HG03432 (cell line): Measurements from ENCODE around the gene LASP1.
"Not testable (repeated sequence)": the region's sequence is repeated elsewhere in the genome, so short reads cannot be mapped to it uniquely, and the experiment has no call there.

Source experiments
- ATAC-seq: cut with Tn5 transposase; IDR thresholded peaks from one replicate; pipeline ENCODE4 v1.9.1; 2021; ENCODE audit warnings: mild to moderate bottlenecking, moderate library complexity; ENCODE audit not compliant: unreplicated experiment

LASP1 gene

GRCh38 chr17:38906460-38907228, 36.8 kb downstream of the LASP1 start:
- no peak for ATAC-seq

- ATAC-seq = no peak
These were observed 38.2 kb downstream of the LASP1 start for GRCh38 chr17:38907930-38908675.

DNA sequence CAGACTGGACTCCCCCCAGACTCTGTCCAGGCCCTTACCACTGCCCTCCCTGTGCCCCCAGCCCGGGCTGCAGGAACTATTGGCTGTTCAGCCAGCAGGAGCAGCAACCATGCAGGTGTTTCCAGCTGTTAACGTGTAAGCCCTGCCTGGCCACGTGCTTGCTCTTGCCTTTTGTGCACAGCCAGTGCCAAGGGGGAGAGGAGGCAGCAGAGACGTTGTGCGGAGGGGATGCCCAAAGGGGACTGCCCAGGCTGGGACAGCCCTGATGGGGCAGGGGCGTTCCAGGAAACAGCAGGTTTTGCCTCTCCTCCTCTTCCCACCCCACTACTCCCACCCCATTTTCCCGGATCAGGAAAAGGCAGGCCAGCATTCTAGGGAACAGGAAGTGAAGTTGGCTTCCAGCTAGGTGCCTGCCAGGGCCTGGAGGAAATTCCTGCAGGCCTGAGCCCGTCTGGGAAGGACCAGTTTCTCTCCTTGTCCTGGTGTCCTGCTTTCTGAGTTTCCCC, 38.9 kb downstream of the LASP1 start:
- ATAC-seq = no peak

DNA sequence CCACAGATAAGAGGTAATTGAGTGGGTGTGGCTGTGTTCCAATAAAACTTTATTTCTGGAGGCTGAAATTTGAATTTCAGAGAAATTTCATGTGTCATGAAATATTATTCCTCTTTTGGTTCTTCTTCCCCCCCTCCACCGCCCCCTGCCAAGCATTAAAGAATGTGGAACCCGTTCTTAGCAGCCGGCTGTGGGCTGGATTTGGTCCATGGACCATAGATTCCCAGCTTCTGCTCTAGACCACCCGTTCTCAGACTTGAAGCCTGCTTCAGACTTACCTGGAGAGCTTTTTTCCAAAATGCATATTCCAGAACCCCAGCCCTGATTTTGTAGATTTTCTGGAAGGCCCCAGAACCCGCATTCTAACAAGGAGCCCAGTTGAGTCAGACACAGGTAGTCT, 40.5 kb downstream of the LASP1 start:
- ATAC-seq = no peak

DNA sequence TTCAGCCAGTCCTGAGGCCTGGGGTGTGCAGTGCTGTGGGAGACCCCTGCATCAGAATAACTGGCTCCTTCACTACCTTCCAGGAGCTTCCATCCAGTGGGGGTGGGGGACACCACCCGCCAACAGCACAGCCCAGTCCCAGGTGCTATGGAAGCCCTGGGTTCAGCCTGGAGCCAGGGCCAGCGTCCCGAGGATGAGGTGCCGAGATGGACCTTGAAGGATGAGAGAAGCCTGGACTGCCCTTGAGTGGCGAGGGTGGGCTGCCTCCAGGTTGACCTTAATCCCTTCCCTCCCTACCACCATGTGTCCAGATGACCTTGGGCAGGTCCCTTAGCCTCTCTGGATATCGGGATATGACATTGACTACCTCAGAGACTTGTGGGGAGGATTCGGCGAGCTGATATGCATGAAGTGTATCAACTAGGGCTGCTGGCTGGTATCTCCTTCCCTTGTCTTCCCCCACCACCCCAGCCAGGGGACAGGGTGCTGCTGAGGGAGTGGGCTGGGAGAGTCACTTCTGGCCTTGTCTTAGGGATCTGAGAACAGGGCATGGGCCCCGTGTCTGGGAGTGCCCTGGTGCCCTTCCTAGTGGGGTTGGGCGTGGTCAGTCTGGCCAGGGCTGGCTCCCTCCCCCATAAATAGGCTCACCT, 41.3 kb downstream of the LASP1 start:
- no peak for ATAC-seq

GRCh38 chr17:38911731-38912081, 41.8 kb downstream of the LASP1 start:
- ATAC-seq = not testable (repeated sequence)

DNA sequence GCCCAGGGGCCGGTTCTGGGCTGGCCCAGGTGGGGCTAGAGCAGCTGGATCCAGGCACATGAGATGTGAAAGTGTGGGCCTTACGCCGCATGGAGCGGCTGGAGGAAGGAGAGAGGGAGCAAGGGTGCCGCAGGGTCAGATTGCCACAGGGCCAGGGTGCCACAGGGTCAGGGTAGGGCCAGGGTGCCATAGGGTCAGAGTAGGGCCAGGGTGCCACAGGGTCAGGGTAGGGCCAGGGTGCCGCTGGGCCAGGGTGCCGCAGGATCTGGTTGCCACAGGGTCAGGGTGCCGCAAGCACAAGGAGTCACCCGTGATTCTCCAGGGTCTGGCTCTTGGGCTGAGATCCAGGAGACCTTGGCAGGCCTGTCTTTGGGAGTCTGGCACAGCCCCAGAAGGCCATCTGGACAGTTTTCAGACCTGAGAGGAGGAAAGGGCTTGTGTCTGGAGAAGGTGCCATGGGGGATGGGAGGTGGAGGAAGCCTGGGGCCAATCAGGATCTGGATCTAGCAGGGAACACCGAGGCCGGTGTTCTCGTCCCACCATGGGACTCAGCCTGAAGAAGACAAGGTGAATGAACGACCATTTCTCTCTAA, 42.5 kb downstream of the LASP1 start:
- no peak for ATAC-seq

DNA sequence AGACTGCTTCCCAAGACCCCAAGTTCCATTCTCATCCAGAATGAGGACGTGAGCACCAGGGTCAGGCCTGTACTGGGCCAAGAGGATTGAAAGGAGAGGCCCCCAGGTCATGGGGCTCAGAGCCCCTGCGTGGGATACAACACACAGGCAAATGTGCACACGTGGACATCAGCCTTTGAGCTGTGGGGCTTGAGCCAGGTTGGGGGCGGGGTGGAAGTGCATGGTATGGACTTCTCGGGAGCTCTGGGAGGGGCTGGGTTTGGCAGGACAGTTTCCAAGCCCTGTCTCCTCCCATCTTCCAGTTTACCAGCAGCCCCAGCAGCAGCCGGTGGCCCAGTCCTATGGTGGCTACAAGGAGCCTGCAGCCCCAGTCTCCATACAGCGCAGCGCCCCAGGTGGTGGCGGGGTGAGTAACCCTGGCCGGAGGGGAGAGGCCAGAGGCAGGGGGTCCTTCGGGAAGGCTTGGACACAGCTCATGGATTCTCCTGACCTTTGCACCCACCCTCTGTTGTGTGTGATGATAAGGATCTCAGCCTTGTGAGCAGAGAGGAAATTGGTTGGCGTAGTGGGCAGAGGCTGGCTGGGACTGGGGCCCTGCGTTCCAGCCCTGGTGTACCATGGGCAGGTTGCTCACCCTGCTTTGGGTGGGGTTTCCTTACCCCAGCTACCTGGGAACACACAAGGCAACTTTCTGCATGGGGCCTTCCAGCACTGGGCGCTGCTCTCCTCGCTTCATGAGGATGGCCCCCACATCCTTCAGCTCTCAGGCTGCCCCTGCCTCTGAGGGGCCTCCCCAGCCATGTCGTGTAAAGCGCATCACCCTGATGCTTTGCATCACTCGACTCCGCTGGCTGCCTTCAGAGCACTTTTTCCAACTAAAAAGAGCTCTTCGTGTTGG, 45.1 kb downstream of the LASP1 start:
- ATAC-seq = no peak

GRCh38 chr17:38915639-38915995, 45.8 kb downstream of the LASP1 start:
- ATAC-seq = no peak

- no peak for ATAC-seq
These were observed 46.9 kb downstream of the LASP1 start for GRCh38 chr17:38916771-38917170.

DNA sequence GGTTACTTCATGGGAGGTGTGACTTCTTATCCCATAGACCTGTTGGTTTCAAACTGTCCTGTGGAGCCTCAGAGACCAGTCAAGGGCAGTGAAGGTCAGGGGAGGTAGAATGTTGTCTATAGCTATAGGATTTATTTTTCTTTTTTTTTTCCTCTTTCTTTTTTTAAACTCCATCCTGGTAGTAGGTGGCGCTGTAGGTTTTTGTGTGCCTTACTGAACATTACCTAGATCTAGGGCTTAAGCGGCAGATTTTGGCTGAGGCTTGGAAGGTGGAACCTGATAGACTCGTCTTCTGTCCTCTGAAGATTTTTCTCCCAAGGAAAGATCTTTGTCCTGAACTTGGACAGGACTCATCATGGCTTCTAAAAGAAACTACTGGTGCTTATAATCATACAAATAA, 47.4 kb downstream of the LASP1 start:
- ATAC-seq = no peak

- ATAC-seq = no peak
These were observed 48.5 kb downstream of the LASP1 start for GRCh38 chr17:38918129-38918913.

GRCh38 chr17:38918916-38919315, 49.1 kb downstream of the LASP1 start:
- ATAC-seq = no peak

- ATAC-seq = no peak
These were observed 49.6 kb downstream of the LASP1 start for GRCh38 chr17:38919316-38920078.

- ATAC-seq = no peak
These were observed 50.8 kb downstream of the LASP1 start for GRCh38 chr17:38920374-38921291.

- no peak for ATAC-seq
These were observed 52.0 kb downstream of the LASP1 start for GRCh38 chr17:38921756-38922411.

DNA sequence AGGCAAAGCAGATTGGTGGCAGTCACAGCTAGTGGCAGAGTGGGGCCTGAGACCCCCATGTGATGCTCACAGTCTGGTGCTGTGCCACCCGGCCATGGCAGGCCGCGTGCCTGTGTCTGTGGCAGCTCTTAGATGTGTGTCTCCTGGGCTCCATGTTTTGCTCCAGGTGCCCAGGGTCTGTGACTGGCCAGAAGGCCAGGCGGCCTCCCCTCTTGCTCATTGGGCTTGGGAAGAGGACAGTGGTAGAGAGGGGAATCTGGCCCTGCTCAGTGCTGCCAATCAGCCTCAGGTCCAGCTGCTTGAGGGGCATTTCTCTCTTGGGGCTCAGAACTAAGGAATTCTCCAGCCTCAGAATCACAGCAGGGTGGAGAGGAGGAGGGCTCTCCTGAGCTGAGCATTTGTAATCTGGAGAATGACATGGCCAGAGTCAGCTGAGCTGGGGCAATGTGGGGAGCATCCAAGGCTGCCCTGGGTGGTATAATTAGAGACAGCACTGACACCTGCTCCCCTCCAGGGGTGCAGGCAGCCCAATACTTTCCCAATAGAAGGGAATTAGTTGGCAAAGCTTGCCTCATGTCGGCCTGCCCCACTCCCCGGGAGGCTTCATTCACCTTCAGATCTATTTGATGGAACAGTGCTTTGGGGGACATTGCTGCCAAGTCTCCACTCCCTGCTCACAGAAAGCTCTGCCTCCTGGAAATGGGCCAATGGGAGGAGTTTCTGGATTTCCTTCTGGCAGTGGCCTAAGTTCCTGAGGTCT, 52.9 kb downstream of the LASP1 start:
- ATAC-seq = no peak
